HepG2 (cell line): ENCODE data around the gene ZFAND2A. TPM values are rescaled to one million over a fixed set of nuclear protein-coding genes. Genes with fewer than 3 reads are reported as not detected.

Experiments used
- AHR ChIP-seq: IDR thresholded peaks from 2 replicates; pipeline ENCODE4 v1.6.1; 2018; ENCODE audit warnings: missing genetic modification reagents, missing compliant biosample characterization
- EEA1 ChIP-seq: sonication (generic); formaldehyde crosslinking; IDR thresholded peaks from 2 replicates; pipeline ENCODE4 v1.5.1; 2020; ENCODE audit warnings: mild to moderate bottlenecking, missing genetic modification reagents, borderline replicate concordance
- ERF ChIP-seq: IDR thresholded peaks from 2 replicates; pipeline ENCODE4 v1.6.1; 2018; ENCODE audit warnings: missing biosample characterization, missing genetic modification reagents
- HNRNPH1 ChIP-seq: fragments of 200-400 bp; formaldehyde crosslinking; optimal IDR thresholded peaks from 2 replicates; pipeline ENCODE3; 2017; ENCODE audit warnings: mild to moderate bottlenecking, low read depth, low read length
- IRX3 ChIP-seq: sonication (generic); formaldehyde crosslinking; IDR thresholded peaks from 2 replicates; pipeline ENCODE4 v1.8.1; 2023; ENCODE audit warnings: mild to moderate bottlenecking, low read depth, missing genetic modification reagents, borderline replicate concordance
- KDM4B ChIP-seq: sonication (generic); formaldehyde crosslinking; IDR thresholded peaks from 2 replicates; pipeline ENCODE4 v1.4.0; 2020; ENCODE audit warnings: missing genetic modification reagents
- NFE2L1 ChIP-seq: sonication (generic); formaldehyde crosslinking; IDR thresholded peaks from 2 replicates; pipeline ENCODE4 v1.4.0; 2020; ENCODE audit warnings: missing genetic modification reagents, mild to moderate bottlenecking, borderline replicate concordance
- PAF1 ChIP-seq: IDR thresholded peaks from 2 replicates; pipeline ENCODE4 v1.6.1; 2016; ENCODE audit warnings: missing genetic modification reagents, missing compliant biosample characterization
- POLR2G ChIP-seq: fragments of 200-400 bp; formaldehyde crosslinking; IDR thresholded peaks from 2 replicates; pipeline ENCODE4 v1.6.1; 2018; ENCODE audit warnings: mild to moderate bottlenecking, low read depth, low read length, moderate library complexity
- SSRP1 ChIP-seq: IDR thresholded peaks from 2 replicates; pipeline ENCODE4 v1.6.1; 2016; ENCODE audit warnings: control low read depth
- UBTF ChIP-seq: sonication (generic); formaldehyde crosslinking; IDR thresholded peaks from 2 replicates; pipeline ENCODE4 v1.4.0; 2020; ENCODE audit warnings: mild to moderate bottlenecking, missing genetic modification reagents
- ZFP90 ChIP-seq: sonication (generic); formaldehyde crosslinking; IDR thresholded peaks from 2 replicates; pipeline ENCODE4 v1.8.0; 2022; ENCODE audit warnings: missing genetic modification reagents, mild to moderate bottlenecking, inconsistent platforms, borderline replicate concordance
- ZNF143 ChIP-seq: sonication (generic); formaldehyde crosslinking; IDR thresholded peaks from 2 replicates; pipeline ENCODE4 v1.4.0; 2020; ENCODE audit warnings: missing genetic modification reagents
- ZNF24 ChIP-seq: fragments of 450-650 bp; IDR thresholded peaks from 2 replicates; pipeline ENCODE4 v1.6.1; 2017; ENCODE audit warnings: antibody characterized with exemption, mild to moderate bottlenecking
- ZNF326 ChIP-seq: sonication (generic); formaldehyde crosslinking; IDR thresholded peaks from 2 replicates; pipeline ENCODE4 v1.4.0; 2020; ENCODE audit warnings: missing genetic modification reagents, borderline replicate concordance
- ZNF431 ChIP-seq: sonication (generic); formaldehyde crosslinking; IDR thresholded peaks from 2 replicates; pipeline ENCODE4 v1.9.0; 2022; ENCODE audit warnings: missing genetic modification reagents, low read depth, mild to moderate bottlenecking, borderline replicate concordance
- ZNF660 ChIP-seq: sonication (generic); formaldehyde crosslinking; IDR thresholded peaks from 2 replicates; pipeline ENCODE4 v1.5.1; 2020; ENCODE audit warnings: mild to moderate bottlenecking, low read depth, missing genetic modification reagents, borderline replicate concordance
- polyA plus RNA-seq, 8 experiments: library from polyadenylated mRNA; depleted of rRNA in 3 of 8; stranded (reverse) in 7 of 8; unstranded in 1 of 8; fragments of >200 nt; fragmentation: Illumina TruSeq in 4 of 8; extraction: Trizol in 4 of 8; gene quantifications; 2 replicates each; pipeline versions ENCODE4 v1.2.1 to v1.2.3, GENCODE V29; 2011 to 2016; ENCODE audit warnings: low read depth in 4 of 8, missing spikeins in 1 of 8, mixed read lengths in 1 of 8; ENCODE audit not compliant: insufficient read depth in 1 of 8
- total RNA-seq, 5 experiments: library from RNA; depleted of rRNA; stranded (reverse); fragments of >200 nt; fragmentation: Illumina TruSeq; extraction: Trizol; gene quantifications; 2 replicates each; pipeline ENCODE4 v1.2.3, GENCODE V29; 2016; ENCODE audit warnings: low read depth in 1 of 5
- TF ChIP-seq, protein P1 (sequence below): sonication (generic); formaldehyde crosslinking; IDR thresholded peaks from 2 replicates; pipeline ENCODE4 v1.5.1; 2020; ENCODE audit warnings: missing genetic modification reagents, mild to moderate bottlenecking, borderline replicate concordance
- TF ChIP-seq, protein P2 (sequence below): IDR thresholded peaks from 2 replicates; pipeline ENCODE4 v1.6.1; 2018; ENCODE audit warnings: missing genetic modification reagents, mild to moderate bottlenecking, missing compliant biosample characterization

ZFAND2A gene
- total and polyA plus RNA-seq, 2 of the 13 experiments (the other 11 are each of a cell fraction or from before 2014, with no cell fraction given), result 140 to 153 TPM

DNA sequence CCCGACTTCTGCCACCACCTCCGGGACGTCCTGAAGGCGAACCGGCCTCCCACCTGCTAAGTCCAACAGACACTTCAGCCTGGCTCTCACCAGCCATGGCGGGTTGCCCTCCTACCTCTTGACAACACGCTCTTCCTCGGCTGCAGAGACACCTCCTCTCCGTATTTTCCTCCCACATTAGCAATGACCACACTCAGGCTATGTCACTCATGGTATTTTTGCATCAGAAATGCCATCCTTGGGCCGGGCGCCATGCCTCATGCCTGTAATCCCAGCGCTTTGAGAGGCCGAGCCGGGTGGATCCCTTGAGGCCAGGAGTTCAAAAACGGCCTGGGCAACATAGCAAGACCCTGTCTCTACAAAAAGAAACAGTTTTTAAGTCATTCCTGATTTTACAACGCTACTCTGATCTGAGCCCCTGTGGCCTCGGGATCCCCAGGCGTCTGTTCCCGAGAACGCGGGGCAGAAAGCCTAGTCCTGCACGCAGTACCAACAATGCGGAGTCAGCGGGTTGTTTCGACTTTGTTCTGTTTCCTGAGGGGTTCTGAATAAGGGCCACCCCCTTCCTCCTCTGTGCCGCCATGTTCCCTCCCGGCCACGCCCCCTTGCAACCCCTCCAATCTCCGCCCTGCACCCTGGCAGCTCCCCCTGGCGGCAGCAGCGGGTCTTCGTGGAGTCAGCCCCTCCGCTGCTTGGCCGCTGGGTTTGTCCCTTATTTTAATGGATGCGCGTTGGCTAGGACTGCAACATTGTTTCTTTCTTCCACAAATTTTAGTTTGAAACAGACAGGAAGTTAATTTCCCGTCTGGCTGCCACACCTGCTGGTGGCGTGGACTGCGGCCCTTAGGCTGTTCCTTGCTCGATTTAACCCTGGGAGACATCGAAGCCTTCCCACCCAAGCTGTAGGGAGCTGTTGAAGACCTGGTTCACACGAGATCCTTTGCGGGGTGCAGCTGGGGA, 9.7 kb upstream of the ZFAND2A start (continued):
- TF ChIP-seq ZNF24 (no peak), ZNF143 (CRISPR knock-in tag) (no peak), PAF1 (CRISPR knock-in tag) (no peak), ZNF326 (no peak), POLR2G (peak; percentile 87), ERF (CRISPR knock-in tag) (peak; percentile 87), UBTF (CRISPR knock-in tag) (peak; percentile 72), KDM4B (CRISPR knock-in tag) (peak; percentile 75; the same call in 1 of the 2 replicates), AHR (0 out of 2 replicates have a peak, but pooled peaks have one; percentile 52), EEA1 (CRISPR knock-in tag) (no peak), ZFP90 (CRISPR knock-in tag) (peak; percentile 72; the same call in 1 of the 2 replicates), SSRP1 (no peak), ZNF431 (no peak), HNRNPH1 (peak; percentile 21), IRX3 (CRISPR knock-in tag) (no peak), NFE2L1 (CRISPR knock-in tag) (no peak), ZNF660 (CRISPR knock-in tag) (no peak)
- TF ChIP-seq, protein P1, sequence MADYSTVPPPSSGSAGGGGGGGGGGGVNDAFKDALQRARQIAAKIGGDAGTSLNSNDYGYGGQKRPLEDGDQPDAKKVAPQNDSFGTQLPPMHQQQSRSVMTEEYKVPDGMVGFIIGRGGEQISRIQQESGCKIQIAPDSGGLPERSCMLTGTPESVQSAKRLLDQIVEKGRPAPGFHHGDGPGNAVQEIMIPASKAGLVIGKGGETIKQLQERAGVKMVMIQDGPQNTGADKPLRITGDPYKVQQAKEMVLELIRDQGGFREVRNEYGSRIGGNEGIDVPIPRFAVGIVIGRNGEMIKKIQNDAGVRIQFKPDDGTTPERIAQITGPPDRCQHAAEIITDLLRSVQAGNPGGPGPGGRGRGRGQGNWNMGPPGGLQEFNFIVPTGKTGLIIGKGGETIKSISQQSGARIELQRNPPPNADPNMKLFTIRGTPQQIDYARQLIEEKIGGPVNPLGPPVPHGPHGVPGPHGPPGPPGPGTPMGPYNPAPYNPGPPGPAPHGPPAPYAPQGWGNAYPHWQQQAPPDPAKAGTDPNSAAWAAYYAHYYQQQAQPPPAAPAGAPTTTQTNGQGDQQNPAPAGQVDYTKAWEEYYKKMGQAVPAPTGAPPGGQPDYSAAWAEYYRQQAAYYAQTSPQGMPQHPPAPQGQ (CRISPR knock-in tag), result no peak
- TF ChIP-seq, protein P2, sequence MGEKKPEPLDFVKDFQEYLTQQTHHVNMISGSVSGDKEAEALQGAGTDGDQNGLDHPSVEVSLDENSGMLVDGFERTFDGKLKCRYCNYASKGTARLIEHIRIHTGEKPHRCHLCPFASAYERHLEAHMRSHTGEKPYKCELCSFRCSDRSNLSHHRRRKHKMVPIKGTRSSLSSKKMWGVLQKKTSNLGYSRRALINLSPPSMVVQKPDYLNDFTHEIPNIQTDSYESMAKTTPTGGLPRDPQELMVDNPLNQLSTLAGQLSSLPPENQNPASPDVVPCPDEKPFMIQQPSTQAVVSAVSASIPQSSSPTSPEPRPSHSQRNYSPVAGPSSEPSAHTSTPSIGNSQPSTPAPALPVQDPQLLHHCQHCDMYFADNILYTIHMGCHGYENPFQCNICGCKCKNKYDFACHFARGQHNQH (CRISPR knock-in tag), result peak; percentile 75
